HUES64 (cell line): ENCODE data around the gene CHST8.

Source experiments
- H3K27ac ChIP-seq: 2 replicates; pipeline ENCODE4 v1.7.0; 2013; ENCODE audit warnings: low read depth, low read length, inconsistent platforms
- H3K27me3 ChIP-seq: 2 replicates; pipeline ENCODE4 v1.6.1; 2013; ENCODE audit warnings: mild to moderate bottlenecking, low read length; ENCODE audit not compliant: insufficient read depth
- H3K36me3 ChIP-seq: 2 replicates; pipeline ENCODE4 v1.6.1; 2013; ENCODE audit warnings: mild to moderate bottlenecking, low read length; ENCODE audit not compliant: insufficient read depth
- H3K4me1 ChIP-seq: 2 replicates; pipeline ENCODE4 v1.6.1; 2013; ENCODE audit warnings: mild to moderate bottlenecking, low read length, moderate library complexity; ENCODE audit not compliant: insufficient read depth
- H3K4me3 ChIP-seq: 2 replicates; pipeline ENCODE4 v1.5.1; 2013; ENCODE audit warnings: mild to moderate bottlenecking, low read length, moderate library complexity
- H3K9ac ChIP-seq: 2 replicates; pipeline ENCODE4 v1.6.1; 2013; ENCODE audit warnings: mild to moderate bottlenecking, low read depth, low read length
- H3K9me3 ChIP-seq: 2 replicates; pipeline ENCODE4 v1.6.1; 2013; ENCODE audit warnings: low read depth, low read length; ENCODE audit not compliant: insufficient read depth
- WGBS: fragments of 150-250, 120-280 bp; methylation state at CpG from one replicate; pipeline ENCODE4 v1.1.7; 2013; ENCODE audit warnings: missing lambda C conversion rate; 5-methylcytosine and 5-hydroxymethylcytosine counted together

The CHST8 gene

GRCh38 chr19:33788676-33789075, 166.9 kb downstream of the CHST8 start:
- H3K9ac ChIP-seq, result no peak overlapping the region
- H3K9me3 ChIP-seq, result no peaks in the 10 kb centered on the region
- 55% methylated on average over 4 of the region's 4 CpGs for WGBS
- no peak overlapping the region for H3K4me3 ChIP-seq
- H3K27me3 ChIP-seq, result no peaks in the 10 kb centered on the region
- no peaks in the 10 kb centered on the region for H3K36me3 ChIP-seq
- H3K27ac ChIP-seq, result no peak overlapping the region
- peaks cover 4% of the 10 kb centered on the region; the same call in 1 of the 2 replicates for H3K4me1 ChIP-seq

DNA sequence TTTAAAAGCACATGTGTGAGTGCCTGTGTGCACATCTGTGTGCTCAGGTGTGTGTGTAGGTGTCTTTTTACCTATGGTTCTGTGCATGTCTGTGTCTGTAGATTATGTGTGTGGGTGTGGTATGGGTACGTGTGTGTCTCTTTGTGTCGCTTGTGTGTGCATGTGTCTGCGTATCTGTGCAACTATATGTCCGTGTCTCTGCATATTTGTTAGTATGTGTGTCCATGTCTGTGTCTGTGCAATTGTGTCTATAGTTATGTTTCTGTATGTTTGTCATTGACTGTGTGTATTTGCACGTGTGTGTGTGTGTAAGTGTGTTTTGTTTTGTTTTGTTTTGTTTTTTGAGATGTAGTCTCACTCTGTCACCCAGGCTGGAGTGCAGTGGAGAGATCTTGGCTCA, 167.6 kb downstream of the CHST8 start:
- no peaks in the 10 kb centered on the region for H3K9me3 ChIP-seq
- H3K4me1 ChIP-seq, result peaks cover 8% of the 10 kb centered on the region; the same call in 1 of the 2 replicates
- H3K9ac ChIP-seq, result no peak overlapping the region
- no peaks in the 10 kb centered on the region for H3K27me3 ChIP-seq
- no peaks in the 10 kb centered on the region for H3K36me3 ChIP-seq
- WGBS, result 85% methylated on average over 5 of the region's 5 CpGs
- H3K27ac ChIP-seq, result no peak overlapping the region
- no peak overlapping the region for H3K4me3 ChIP-seq

DNA sequence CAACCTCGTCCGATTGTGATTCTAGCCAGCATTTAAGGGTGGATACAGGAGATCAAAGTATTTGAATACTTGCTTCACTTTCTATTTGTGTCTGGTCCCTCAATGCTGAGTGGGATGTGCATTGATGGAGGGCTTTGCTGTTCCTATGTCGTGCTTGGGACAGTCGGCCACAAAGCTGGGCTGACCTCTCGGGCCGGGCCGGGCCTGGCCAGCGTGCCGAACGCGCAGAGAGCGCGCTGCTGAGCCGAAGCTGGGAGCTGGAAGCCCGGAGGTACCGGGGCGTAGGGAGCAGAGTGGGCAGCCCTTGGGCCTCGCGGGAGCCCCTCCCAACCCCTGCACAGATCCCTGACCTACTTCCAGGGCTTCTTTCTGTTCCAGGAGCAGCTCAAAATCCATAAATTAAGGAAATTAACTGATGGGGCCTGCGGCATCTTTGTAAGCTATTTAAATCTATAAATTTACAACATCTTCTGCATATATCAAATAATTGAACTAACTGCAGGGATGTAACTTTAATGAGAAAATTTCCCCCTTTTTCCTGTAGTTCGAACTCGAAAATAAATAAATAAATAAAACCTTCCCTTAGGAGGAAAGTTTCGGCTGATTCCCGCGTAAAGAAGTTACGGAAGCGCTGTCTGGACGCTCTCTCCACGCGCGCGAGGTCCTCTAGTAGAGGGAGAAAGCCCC, 173.1 kb downstream of the CHST8 start:
- peak overlapping the region; percentile 99 for H3K27ac ChIP-seq
- H3K4me3 ChIP-seq, result peak overlapping the region; percentile 95
- H3K9ac ChIP-seq, result peak overlapping the region; percentile 96

GRCh38 chr19:33795370-33796163, 173.8 kb downstream of the CHST8 start:
- WGBS, result under 1% methylated on average over 92 of the region's 92 CpGs
- peak overlapping the region; percentile 99 for H3K27ac ChIP-seq

More for the DNA sequence above, 173.1 kb downstream of the CHST8 start:
- H3K36me3 ChIP-seq, result peaks cover 3% of the 10 kb centered on the region; the same call in 1 of the 2 replicates
- peaks cover 24% of the 10 kb centered on the region for H3K4me1 ChIP-seq
- H3K9me3 ChIP-seq, result no peaks in the 10 kb centered on the region
- WGBS, result 14% methylated on average over 29 of the region's 32 CpGs
- no peaks in the 10 kb centered on the region for H3K27me3 ChIP-seq

GRCh38 chr19:33796164-33796875, 174.6 kb downstream of the CHST8 start, which contains the start of gene KCTD15:
TSS of gene KCTD15 (plus strand) at chr19:33796870. CDS start at chr19:33800455, 3,585 bp downstream.
- Histone ChIP-seq H3K9ac (peak within 1 kb of the TSS; percentile 96), H3K27me3 (no peaks in the 10 kb centered on the region), H3K36me3 (peaks cover 18% of the 10 kb centered on the region), H3K27ac (peak within 1 kb of the TSS; percentile 99), H3K4me1 (peaks cover 32% of the 10 kb centered on the region), H3K4me3 (peak within 1 kb of the TSS; percentile 95), H3K9me3 (no peaks in the 10 kb centered on the region)
- WGBS, result under 1% methylated on average over 76 of the region's 92 CpGs

More at GRCh38 chr19:33795370-33796163, 173.8 kb downstream of the CHST8 start:
- Histone ChIP-seq H3K27me3 (no peaks in the 10 kb centered on the region), H3K36me3 (peaks cover 11% of the 10 kb centered on the region; the same call in 1 of the 2 replicates), H3K9ac (peak overlapping the region; percentile 96), H3K4me3 (peak overlapping the region; percentile 95), H3K9me3 (no peaks in the 10 kb centered on the region), H3K4me1 (peaks cover 32% of the 10 kb centered on the region)

DNA sequence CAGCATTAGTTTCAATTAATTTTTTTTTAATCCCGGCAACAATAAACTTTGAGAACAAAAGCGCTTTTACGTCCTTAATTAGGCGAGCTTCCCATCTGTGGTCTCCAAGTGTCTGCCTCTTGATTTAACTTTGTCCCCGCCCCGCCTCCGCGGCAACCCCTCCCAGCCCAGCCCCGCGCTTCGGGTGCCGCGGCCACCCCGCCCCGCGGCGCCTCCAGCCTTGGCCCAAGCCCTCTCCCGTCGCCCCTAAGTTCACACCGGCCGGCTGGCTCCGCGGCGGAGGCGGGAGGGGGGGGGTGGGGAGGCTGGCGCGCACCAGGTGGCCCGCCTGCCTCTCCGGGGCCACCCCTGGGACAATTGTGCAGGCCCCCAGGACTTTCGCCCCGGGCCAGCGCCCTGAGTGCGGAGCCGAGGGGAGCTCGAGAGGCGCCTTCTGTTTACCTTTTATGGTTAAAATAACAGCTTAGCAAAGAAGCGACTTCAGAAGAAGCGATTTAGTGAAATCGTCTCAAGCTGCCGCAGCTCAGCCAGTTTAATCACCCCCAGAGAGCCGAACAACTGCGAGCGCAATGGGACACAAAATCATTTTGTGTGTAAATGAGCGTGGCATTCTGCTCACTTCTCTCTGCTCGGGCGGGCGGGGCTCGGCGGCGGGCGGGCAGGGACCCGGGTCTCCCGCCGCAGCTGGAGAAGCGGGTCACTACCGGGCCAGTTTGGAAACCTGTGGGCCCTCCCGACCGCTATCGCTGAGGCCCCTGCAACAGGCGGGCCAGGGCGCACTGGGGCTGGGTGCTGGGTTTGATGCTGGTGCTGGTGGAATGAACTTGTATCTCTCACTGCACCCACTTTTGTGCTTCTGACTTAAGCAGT, 176.3 kb downstream of the CHST8 start:
- Histone ChIP-seq H3K36me3 (peaks cover 35% of the 10 kb centered on the region), H3K9ac (peak overlapping the region; percentile 91), H3K27me3 (no peaks in the 10 kb centered on the region), H3K4me3 (peak overlapping the region; percentile 95), H3K9me3 (no peaks in the 10 kb centered on the region), H3K27ac (peak overlapping the region; percentile 94), H3K4me1 (peaks cover 28% of the 10 kb centered on the region)
- under 1% methylated on average over 49 of the region's 61 CpGs for WGBS

- H3K9ac ChIP-seq, result peak overlapping the region; percentile 70
These were observed 176.9 kb downstream of the CHST8 start for GRCh38 chr19:33798681-33799111.

GRCh38 chr19:33799476-33799875, 177.7 kb downstream of the CHST8 start:
- WGBS, result 57% methylated on average over 5 of the region's 5 CpGs
- Histone ChIP-seq H3K27ac (peak overlapping the region; percentile 88; the same call in 1 of the 2 replicates), H3K4me3 (peak overlapping the region; percentile 65), H3K9me3 (no peaks in the 10 kb centered on the region), H3K36me3 (peaks cover 50% of the 10 kb centered on the region), H3K4me1 (peaks cover 22% of the 10 kb centered on the region), H3K9ac (peak overlapping the region; percentile 70; the same call in 1 of the 2 replicates), H3K27me3 (no peaks in the 10 kb centered on the region)

More at GRCh38 chr19:33798681-33799111, 176.9 kb downstream of the CHST8 start:
- no peaks in the 10 kb centered on the region for H3K9me3 ChIP-seq
- peaks cover 28% of the 10 kb centered on the region for H3K4me1 ChIP-seq
- H3K4me3 ChIP-seq, result peak overlapping the region; percentile 65
- no peaks in the 10 kb centered on the region for H3K27me3 ChIP-seq
- WGBS, result 3% methylated on average over 12 of the region's 12 CpGs
- H3K27ac ChIP-seq, result peak overlapping the region; percentile 88; the same call in 1 of the 2 replicates
- H3K36me3 ChIP-seq, result peaks cover 42% of the 10 kb centered on the region

DNA sequence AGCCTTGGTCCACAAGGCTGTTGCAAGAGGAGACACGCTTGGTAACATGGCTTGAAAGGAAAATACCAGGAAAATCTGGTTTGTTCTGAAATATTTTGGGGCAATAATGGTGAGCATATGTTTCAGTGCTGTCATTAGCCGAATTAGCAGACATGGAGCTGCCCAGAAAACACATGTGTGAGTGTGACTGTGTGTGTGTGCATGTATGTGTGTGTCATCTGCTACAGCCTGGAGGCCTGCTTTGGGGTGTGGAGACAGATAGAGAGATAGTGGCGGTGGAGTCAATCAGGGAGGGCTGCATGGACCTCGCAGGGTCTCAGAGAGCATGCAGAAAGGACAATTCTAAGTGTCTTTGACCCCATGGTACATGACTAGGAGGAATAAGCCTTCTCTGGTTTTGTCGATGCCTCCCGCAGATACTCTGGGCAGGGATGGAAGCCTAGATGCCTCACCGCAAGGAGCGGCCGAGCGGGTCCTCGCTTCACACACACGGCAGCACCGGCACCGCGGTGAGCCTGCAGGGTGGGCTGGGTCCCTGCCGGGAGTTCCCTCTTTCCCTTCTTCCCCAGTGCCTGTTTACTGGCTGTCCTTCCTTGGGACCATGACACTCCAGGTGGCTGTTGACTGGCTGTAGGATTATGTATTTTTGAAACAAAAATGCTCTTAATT, 178.4 kb downstream of the CHST8 start:
- H3K9me3 ChIP-seq, result no peaks in the 10 kb centered on the region
- H3K27me3 ChIP-seq, result no peaks in the 10 kb centered on the region
- H3K9ac ChIP-seq, result 0 out of 2 replicates have a peak overlapping the region, but pooled peaks have one; percentile 70
- H3K36me3 ChIP-seq, result peaks cover 56% of the 10 kb centered on the region
- 92% methylated on average over 16 of the region's 16 CpGs for WGBS
- H3K4me1 ChIP-seq, result peaks cover 19% of the 10 kb centered on the region
- peak overlapping the region; percentile 65; the same call in 1 of the 2 replicates for H3K4me3 ChIP-seq
- H3K27ac ChIP-seq, result no peak overlapping the region; the same call in 1 of the 2 replicates
